Body of pancreas (tissue), 4 donors: ENCODE results near the gene JPT1. TPM values are rescaled to one million over a fixed set of nuclear protein-coding genes. Genes with fewer than 3 reads are reported as not detected.
A peak's percentile ranks its signal among the peaks of the same experiment; 100 is the strongest.

ENCODE experiments used
- ATAC-seq: fragments of 150-250 bp; one replicate; pipeline ENCODE4 v1.9.1; 2016
- DNase-seq, 4 donors: peaks; one replicate each; pipeline ENCODE4 v3.0.0-alpha.2; 2019
- H3K27ac ChIP-seq, 4 donors: fragments of 200-600 bp; sonication (generic); 1 replicate in 3 of 4; 2 replicates in 1 of 4; pipeline versions ENCODE4 v1.5.1 to v1.6.1; 2016 to 2019; ENCODE audit warnings: mild to moderate bottlenecking in 1 of 4, mixed read lengths in 1 of 4, moderate library complexity in 1 of 4
- H3K27me3 ChIP-seq, 2 donors: fragments of 200-600 bp; sonication (generic); one replicate each; pipeline ENCODE4 v1.6.0; 2016; ENCODE audit warnings: mild to moderate bottlenecking in 1 of 2
- H3K36me3 ChIP-seq, 2 donors: fragments of 200-600 bp; sonication (generic); replicated peaks in 1 of 2; 2 replicates each; pipeline ENCODE4 v1.5.1; 2016; ENCODE audit warnings: low read depth in 2 of 2; ENCODE audit not compliant: insufficient read depth in 1 of 2
- H3K4me1 ChIP-seq: fragments of 200-600 bp; sonication (generic); one replicate; pipeline ENCODE4 v1.6.0; 2016
- H3K4me3 ChIP-seq, 2 donors: fragments of 200-600 bp; sonication (generic); 1 replicate in 1 of 2; 2 replicates in 1 of 2; pipeline ENCODE4 v1.5.1; 2016 to 2019
- H3K9me3 ChIP-seq, 3 donors: fragments of 200-600 bp; sonication (generic); 1 replicate in 2 of 3; 2 replicates in 1 of 3; pipeline ENCODE4 v1.5.1; 2016
- POLR2A ChIP-seq, 3 donors: fragments of 450-650 bp; IDR thresholded peaks; one replicate each; pipeline ENCODE4 v1.6.1; 2016; ENCODE audit warnings: antibody characterized with exemption in 3 of 3, mild to moderate bottlenecking in 2 of 3
- WGBS, 2 donors: methylation state at CpG; one replicate each; pipeline ENCODE4 v1.1.5; 2017; 5-methylcytosine and 5-hydroxymethylcytosine counted together
- intact Hi-C: fragments of 100-400 bp; cut with DNase I; formaldehyde crosslinking; loops from one replicate; pipeline ENCODE4 v1.15.1; 2023
- total RNA-seq, 2 donors: library from RNA; depleted of rRNA; stranded (reverse); fragments of >200 nt; gene quantifications; one replicate each; pipeline ENCODE4 v1.1.0, GENCODE V29; 2016
- TF ChIP-seq, protein P1 (sequence below), 7 experiments: fragments of 450-650 bp in 4 of 7; fragments of 200-600 bp in 3 of 7; sonication (generic) in 3 of 7; IDR thresholded peaks; one replicate each; pipeline ENCODE4 v1.5.1; 2016 to 2019; ENCODE audit warnings: antibody characterized with exemption in 7 of 7

JPT1 gene
- total RNA-seq, 2 donors from 2014 or later: 17.4 to 42.5 TPM

DNA sequence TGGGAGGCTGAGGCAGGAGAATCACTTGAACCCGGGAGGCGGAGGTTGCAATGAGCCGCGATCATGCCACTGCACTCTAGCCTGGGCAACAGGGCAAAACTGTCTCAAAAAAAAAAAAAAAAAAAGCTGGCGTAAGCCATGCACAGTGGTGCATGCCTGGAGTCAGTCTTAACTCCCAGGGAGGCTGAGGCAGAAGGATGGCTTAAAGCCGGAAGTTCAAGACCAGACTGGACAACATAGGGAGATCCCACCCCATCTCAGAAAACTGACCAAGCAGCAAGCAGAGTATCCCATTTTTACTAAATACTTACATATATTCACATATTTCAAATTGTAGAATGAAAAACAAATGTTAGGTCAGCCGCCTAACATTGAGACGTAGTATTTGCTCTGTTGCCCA, 27.4 kb downstream of the JPT1 start:
- DNase-seq: no peak
- no peak overlapping the region for H3K4me3 ChIP-seq
- no peaks in the 10 kb centered on the region for H3K36me3 ChIP-seq
- H3K27ac ChIP-seq: no peak overlapping the region
- peaks cover 23% of the 10 kb centered on the region for H3K4me1 ChIP-seq
- 87 to 96% methylated on average over 8 of the region's 8 CpGs for WGBS, 2 donors
- intact Hi-C loops: no loop called here
- no peaks in the 10 kb centered on the region for H3K9me3 ChIP-seq
- no peak for ATAC-seq
- TF ChIP-seq POLR2A (IDR thresholded peaks at IDR 0.05): no peak
- TF ChIP-seq, protein P1, sequence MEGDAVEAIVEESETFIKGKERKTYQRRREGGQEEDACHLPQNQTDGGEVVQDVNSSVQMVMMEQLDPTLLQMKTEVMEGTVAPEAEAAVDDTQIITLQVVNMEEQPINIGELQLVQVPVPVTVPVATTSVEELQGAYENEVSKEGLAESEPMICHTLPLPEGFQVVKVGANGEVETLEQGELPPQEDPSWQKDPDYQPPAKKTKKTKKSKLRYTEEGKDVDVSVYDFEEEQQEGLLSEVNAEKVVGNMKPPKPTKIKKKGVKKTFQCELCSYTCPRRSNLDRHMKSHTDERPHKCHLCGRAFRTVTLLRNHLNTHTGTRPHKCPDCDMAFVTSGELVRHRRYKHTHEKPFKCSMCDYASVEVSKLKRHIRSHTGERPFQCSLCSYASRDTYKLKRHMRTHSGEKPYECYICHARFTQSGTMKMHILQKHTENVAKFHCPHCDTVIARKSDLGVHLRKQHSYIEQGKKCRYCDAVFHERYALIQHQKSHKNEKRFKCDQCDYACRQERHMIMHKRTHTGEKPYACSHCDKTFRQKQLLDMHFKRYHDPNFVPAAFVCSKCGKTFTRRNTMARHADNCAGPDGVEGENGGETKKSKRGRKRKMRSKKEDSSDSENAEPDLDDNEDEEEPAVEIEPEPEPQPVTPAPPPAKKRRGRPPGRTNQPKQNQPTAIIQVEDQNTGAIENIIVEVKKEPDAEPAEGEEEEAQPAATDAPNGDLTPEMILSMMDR (IDR thresholded peaks at IDR 0.05): no peak
- H3K27me3 ChIP-seq: no peaks in the 10 kb centered on the region

DNA sequence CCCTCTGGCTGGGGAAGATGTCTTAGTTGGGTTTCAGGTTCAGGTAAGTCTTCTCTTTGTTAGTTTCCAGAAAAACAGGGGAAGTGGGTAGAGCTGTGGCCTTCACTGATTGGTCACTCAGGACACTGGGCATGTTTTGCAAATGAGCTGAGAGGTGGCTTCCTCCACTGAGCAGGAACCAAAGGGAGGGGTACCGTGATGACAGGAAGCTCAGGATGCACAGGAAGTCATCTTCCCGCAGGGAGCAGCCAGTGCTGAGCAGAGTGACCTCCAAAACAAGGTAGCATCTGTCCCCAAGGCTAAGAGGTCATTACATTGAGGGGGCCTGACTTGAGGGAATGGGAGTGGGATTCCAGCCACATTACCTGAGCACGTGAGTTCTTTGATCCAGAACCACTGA, 28.3 kb downstream of the JPT1 start:
- ATAC-seq (no peak), DNase-seq (no peak)

DNA sequence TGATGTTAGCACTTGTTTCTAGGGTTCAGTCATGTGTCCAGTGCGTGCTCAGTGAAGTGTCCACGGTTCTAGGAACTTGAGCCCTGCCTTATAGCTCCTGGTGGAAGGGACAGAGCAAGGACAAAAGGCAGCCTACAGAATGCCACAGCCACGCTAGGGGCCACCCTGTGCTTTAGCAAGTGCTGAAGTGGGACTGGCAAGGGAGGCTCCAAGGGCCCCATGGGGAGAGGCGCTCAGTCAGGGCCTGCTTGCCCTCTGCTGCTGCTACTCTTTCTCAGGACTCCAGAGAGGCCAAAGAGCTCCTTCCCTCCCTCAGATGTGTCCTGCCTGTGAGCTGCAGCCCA, 29.5 kb downstream of the JPT1 start:
- intact Hi-C loops: no loop called here
- ATAC-seq: no peak
- no peak for DNase-seq

More for the DNA sequence above, 28.3 kb downstream of the JPT1 start:
- intact Hi-C loops: no loop called here
- H3K9me3 ChIP-seq: no peaks in the 10 kb centered on the region
- no peaks in the 10 kb centered on the region for H3K27me3 ChIP-seq
- H3K36me3 ChIP-seq: no peaks in the 10 kb centered on the region
- WGBS, 2 donors: 67 to 70% methylated on average over 3 of the region's 3 CpGs
- no peak overlapping the region for H3K4me3 ChIP-seq
- TF ChIP-seq POLR2A (IDR thresholded peaks at IDR 0.05): no peak
- TF ChIP-seq, protein P1 (IDR thresholded peaks at IDR 0.05): no peak
- H3K27ac ChIP-seq: no peak overlapping the region
- peaks cover 19% of the 10 kb centered on the region for H3K4me1 ChIP-seq

DNA sequence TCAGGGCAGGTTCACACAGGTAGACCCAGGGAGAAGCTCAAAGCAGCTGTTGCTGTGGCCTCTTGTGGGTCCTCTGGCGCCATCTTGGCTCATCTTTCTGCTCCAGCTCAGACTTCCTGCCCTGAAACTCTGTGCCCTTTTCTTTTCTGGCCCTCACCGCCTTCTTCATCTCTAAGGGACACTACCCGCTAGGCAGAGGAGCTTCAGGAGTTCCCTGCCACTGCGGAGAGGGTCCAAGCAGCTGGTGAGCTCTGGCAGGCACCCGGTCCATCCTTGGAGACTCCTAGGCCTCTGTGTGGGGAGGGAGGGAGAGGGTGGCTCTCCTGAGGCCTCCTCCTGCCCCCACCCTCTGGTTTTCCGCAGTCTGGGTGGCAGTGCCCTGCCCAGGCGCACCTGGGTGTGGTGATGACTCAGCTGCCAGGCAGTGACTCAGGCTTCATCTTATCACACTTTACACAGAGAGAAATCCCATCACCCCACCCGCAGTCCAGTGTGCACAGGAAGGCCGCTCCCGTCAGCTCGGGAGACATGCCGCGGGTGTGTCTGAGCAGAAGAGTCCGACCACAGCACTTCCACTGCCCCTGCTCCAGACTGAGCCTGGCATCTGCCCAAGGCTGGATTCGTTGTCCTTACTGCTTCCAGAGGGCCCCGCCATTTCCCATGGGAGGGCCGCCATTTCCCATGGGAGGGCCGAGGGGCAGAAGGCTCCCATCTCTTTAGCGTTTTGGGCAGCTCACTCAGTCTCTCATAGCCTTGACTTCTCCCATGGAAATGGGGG, 30.1 kb downstream of the JPT1 start:
- peak; percentile 28 to 81 (median 50) for DNase-seq
- H3K4me1 ChIP-seq: peaks cover 9% of the 10 kb centered on the region
- ATAC-seq: peak; percentile 70
- H3K27ac ChIP-seq: no peak overlapping the region
- H3K4me3 ChIP-seq: no peak overlapping the region
- intact Hi-C loops: no loop called here
- H3K36me3 ChIP-seq: no peaks in the 10 kb centered on the region
- H3K9me3 ChIP-seq: no peaks in the 10 kb centered on the region
- no peak for TF ChIP-seq POLR2A (IDR thresholded peaks at IDR 0.05)
- TF ChIP-seq, protein P1 (IDR thresholded peaks at IDR 0.05): no peak
- WGBS, 2 donors: 73 to 88% methylated on average over 6 to 19 of the region's 19 CpGs
- no peaks in the 10 kb centered on the region for H3K27me3 ChIP-seq

More for the DNA sequence above, 29.5 kb downstream of the JPT1 start:
- 93% methylated on average over 4 of the region's 4 CpGs; no CpG with 5 or more reads in 1 of the 2 donors for WGBS, 2 donors
- TF ChIP-seq, protein P1 (IDR thresholded peaks at IDR 0.05): no peak
- TF ChIP-seq POLR2A (IDR thresholded peaks at IDR 0.05): no peak
- H3K27ac ChIP-seq: no peak overlapping the region
- no peaks in the 10 kb centered on the region for H3K36me3 ChIP-seq
- no peaks in the 10 kb centered on the region for H3K27me3 ChIP-seq
- peaks cover 9% of the 10 kb centered on the region for H3K4me1 ChIP-seq
- no peak overlapping the region for H3K4me3 ChIP-seq
- H3K9me3 ChIP-seq: no peaks in the 10 kb centered on the region

DNA sequence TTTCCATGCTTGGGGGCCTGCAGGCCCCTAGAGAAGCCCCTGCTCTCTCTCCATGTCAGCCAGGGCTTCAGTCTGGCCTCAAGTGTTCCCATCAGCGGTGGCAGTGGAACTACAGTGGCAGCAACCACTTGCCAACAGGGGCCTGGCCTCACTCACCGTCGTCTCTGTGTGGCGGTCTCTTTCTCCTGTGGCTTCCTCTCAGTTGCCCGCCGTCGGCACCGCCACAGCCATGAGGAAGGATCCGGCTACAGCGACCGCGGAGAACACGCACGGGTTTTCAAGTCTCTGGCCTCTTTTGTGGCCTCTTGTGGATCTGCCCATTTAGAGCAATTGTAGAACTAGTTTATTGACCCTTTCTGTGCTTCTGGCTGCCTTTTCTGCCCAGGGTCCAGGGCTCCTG, 36.0 kb downstream of the JPT1 start:
- TF ChIP-seq POLR2A (IDR thresholded peaks at IDR 0.05): no peak
- TF ChIP-seq, protein P1 (IDR thresholded peaks at IDR 0.05): no peak
- DNase-seq: no peak
- no peak overlapping the region for H3K27ac ChIP-seq
- no peaks in the 10 kb centered on the region for H3K9me3 ChIP-seq
- no peak for ATAC-seq
- H3K4me1 ChIP-seq: peaks cover 13% of the 10 kb centered on the region
- no peaks in the 10 kb centered on the region for H3K36me3 ChIP-seq
- WGBS, 2 donors: 89 to 93% methylated on average over 14 of the region's 14 CpGs
- intact Hi-C loops: loop anchor here (10.0 kb wide), 1 partner anchor 86 kb away; the partner anchor contains the start of gene NUP85
- H3K4me3 ChIP-seq: no peak overlapping the region
- no peaks in the 10 kb centered on the region for H3K27me3 ChIP-seq
